CD4-positive, alpha-beta T cell treated with Interleukin-4 for 4 hours (primary cell): ENCODE data around the gene SLC34A3.
"Not testable (repeated sequence)": the region's sequence is repeated elsewhere in the genome, so short reads cannot be mapped to it uniquely, and the experiment has no call there.

Experiments
- DNase-seq: peaks from one replicate; pipeline ENCODE4 v3.0.0-alpha.2; 2020

SLC34A3 gene

GRCh38 chr9:137243626-137244485 is 13.2 kb downstream of the SLC34A3 start:
- no peak for DNase-seq

- no peak for DNase-seq
Observed at GRCh38 chr9:137244486-137245449, 14.1 kb downstream of the SLC34A3 start.

- DNase-seq, result no peak
Observed at GRCh38 chr9:137245450-137246421, 15.0 kb downstream of the SLC34A3 start.

GRCh38 chr9:137247135-137247915 is 16.6 kb downstream of the SLC34A3 start:
- DNase-seq, result no peak

GRCh38 chr9:137247916-137248175 is 17.1 kb downstream of the SLC34A3 start:
- no peak for DNase-seq

- no peak for DNase-seq
Observed at GRCh38 chr9:137250329-137251193, 19.9 kb downstream of the SLC34A3 start.

- DNase-seq, result no peak
Observed at GRCh38 chr9:137251194-137251461, 20.4 kb downstream of the SLC34A3 start, which contains the start of gene STPG3. STPG3 (plus strand) TSS chr9:137251286; CDS start chr9:137251287, 1 bp downstream.

- DNase-seq, result no peak
Observed at GRCh38 chr9:137251490-137252268, 21.0 kb downstream of the SLC34A3 start.

- DNase-seq, result no peak
Observed at GRCh38 chr9:137252555-137253506, 22.1 kb downstream of the SLC34A3 start.

GRCh38 chr9:137253717-137254623 is 23.3 kb downstream of the SLC34A3 start:
- DNase-seq, result no peak

GRCh38 chr9:137254624-137255447 is 24.1 kb downstream of the SLC34A3 start, which contains the start of gene NELFB:
NELFB (plus strand) TSS chr9:137255327.
- peak; percentile 91 for DNase-seq

- peak; percentile 9 for DNase-seq
Observed at GRCh38 chr9:137255448-137256114, 24.9 kb downstream of the SLC34A3 start.

- DNase-seq, result no peak
Observed at GRCh38 chr9:137256362-137256761, 25.7 kb downstream of the SLC34A3 start.

- DNase-seq, result no peak
Observed at GRCh38 chr9:137256856-137257255, 26.2 kb downstream of the SLC34A3 start.

- DNase-seq, result not testable (repeated sequence)
Observed at GRCh38 chr9:137262173-137262908, 31.6 kb downstream of the SLC34A3 start.
